SK-MEL-5 (cell line): ENCODE measurements around the gene CPXCR1. TPM values are rescaled to one million over a fixed set of nuclear protein-coding genes. Genes with fewer than 3 reads are reported as not detected.
"Not testable (repeated sequence)": the region's sequence is repeated elsewhere in the genome, so short reads cannot be mapped to it uniquely, and the experiment has no call there.

Experiments used
- DNase-seq: peaks from one replicate; pipeline ENCODE4 v3.0.0-alpha.2; 2016; ENCODE audit warnings: low read depth, low spot score
- in situ Hi-C: cut with HindIII; loops from 2 replicates; pipeline ENCODE4 v1.10.0; 2016; ENCODE audit warnings: low sequenced_read_pairs, high pct_unique_total_duplicates, low pct_unique_long_range_greater_than_20kb
- polyA plus RNA-seq, 2 experiments: library from polyadenylated mRNA; depleted of rRNA; stranded (reverse); fragments of >200 nt; gene quantifications; 2 replicates each; pipeline ENCODE4 v1.2.3, GENCODE V29; 2015
- total RNA-seq: library from RNA; depleted of rRNA; stranded (reverse); fragments of >200 nt; shearing (Covaris generic); gene quantifications from 2 replicates; pipeline ENCODE4 v1.2.3, GENCODE V29; 2014; rRNA removed

Gene CPXCR1
- total RNA-seq: not detected in 2 replicates
- not detected in 2 replicates for polyA plus RNA-seq (2015; cell fraction: cytosol; rRNA removed)
- polyA plus RNA-seq (2015; cell fraction: nucleus; rRNA removed): not detected in 2 replicates

DNA sequence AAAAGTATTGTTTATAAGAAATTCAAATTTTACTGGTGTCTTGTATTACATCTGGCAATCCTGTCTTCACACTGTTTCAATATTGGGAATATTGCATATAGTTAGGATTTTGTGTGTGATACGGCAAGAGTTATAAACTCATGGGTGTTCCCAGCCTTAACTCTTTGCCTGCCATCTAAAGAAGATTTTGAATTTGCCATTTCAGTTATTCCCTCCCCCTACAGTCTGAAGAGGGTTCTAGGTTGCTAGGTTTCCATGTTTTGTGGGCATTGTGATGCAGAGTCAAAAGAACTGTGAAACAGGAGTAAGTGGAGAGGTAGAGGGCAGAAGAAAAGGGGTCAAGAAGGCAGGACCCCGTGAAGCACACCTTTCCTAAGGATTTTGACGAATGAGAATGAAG lies at the start of gene CPXCR1:
TSS of gene CPXCR1 (plus strand) at position 301 of the 400 bp plus-strand sequence. CDS start 6,190 bp downstream, outside the sequence.
- DNase-seq: no peak
- in situ Hi-C loops: no loop called here

DNA sequence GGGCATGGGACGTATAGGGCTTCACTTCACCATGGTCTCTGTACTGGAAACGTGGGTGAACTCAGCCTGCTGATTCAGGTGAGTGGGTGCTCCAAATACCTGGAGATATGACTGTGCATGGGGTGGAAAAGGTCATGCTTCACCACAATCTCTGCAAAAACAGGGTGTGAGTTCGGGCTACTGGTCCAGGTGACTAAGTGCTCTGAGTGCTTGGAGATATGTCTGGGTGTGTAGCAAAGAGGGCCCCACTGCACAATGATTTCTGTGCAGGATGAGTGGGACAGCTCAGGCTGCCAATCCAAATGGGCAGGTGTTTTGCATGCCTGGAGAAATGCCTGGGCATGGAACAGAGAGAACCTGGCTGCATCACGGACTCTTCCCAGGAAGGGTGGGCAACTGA lies 11.2 kb upstream of the CPXCR1 start:
- no peak for DNase-seq
- in situ Hi-C loops: no loop called here

DNA sequence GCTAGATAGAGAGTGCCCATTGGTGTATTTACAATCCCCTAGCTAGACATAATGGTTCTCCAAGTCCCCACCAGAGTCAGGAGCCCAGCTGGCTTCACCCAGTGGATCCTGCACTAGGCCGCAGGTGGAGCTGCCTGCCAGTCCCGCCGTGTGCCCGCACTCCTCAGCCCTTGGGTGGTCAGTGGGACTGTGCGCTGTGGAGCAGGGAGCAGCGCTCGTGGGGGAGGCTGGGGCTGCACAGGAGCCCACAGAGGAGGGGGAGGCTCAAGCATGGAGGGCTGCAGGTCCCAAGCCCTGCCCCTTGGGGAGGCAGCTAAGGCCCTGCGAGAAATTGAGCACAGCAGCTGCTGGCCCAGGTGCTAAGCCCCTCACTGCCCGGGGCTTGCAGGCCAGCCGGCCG lies 810 bp upstream of the CPXCR1 start:
- DNase-seq, in situ Hi-C loops: not testable (repeated sequence)

DNA sequence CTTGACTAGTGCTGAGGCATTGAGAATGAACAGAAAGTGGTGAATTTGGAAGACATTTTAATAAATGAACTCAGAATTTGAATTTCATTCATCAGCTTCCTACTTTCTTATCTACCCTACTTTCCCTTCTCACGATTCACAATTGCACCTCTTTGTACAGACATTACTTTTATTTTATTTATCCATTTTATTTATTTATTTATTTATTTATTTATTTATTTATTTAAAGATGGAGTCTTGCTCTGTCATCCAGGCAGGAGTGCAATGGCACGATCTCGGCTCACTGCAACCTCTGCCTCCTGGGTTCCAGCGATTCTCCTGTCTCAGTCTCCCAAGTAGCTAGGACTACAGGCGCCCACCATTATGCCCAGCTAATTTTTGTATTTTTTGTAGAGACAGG lies 5.3 kb downstream of the CPXCR1 start:
- DNase-seq, in situ Hi-C loops: not testable (repeated sequence)

DNA sequence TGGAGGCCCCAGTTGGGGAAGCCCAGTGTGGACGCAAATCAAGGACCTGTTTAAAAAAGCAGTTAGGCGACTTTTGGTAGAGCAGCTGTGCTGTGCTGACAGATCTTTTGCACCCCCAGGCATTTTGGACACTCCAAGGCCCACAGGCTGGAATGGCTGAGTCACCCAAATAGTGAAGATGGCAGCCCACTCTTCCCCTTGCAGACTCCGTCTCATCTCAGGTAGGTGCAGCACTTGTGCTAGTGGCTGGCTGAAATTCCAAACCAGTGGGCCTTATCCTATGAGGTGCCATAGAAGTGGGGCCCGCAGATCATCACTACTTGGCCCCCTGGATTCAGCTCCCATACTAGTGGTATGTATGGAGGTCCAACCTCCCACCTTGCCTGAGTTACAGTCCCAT lies 42.8 kb downstream of the CPXCR1 start:
- DNase-seq: no peak
- in situ Hi-C loops: no loop called here
